GM18520 (cell line): ENCODE data around the gene PLXNA4.

Experiments
- ATAC-seq: cut with Tn5 transposase; IDR thresholded peaks from one replicate; pipeline ENCODE4 v1.9.1; 2021; ENCODE audit not compliant: unreplicated experiment

PLXNA4 gene

GRCh38 chr7:132279718-132280117 is 296.6 kb downstream of the PLXNA4 start:
- ATAC-seq, result no peak

DNA sequence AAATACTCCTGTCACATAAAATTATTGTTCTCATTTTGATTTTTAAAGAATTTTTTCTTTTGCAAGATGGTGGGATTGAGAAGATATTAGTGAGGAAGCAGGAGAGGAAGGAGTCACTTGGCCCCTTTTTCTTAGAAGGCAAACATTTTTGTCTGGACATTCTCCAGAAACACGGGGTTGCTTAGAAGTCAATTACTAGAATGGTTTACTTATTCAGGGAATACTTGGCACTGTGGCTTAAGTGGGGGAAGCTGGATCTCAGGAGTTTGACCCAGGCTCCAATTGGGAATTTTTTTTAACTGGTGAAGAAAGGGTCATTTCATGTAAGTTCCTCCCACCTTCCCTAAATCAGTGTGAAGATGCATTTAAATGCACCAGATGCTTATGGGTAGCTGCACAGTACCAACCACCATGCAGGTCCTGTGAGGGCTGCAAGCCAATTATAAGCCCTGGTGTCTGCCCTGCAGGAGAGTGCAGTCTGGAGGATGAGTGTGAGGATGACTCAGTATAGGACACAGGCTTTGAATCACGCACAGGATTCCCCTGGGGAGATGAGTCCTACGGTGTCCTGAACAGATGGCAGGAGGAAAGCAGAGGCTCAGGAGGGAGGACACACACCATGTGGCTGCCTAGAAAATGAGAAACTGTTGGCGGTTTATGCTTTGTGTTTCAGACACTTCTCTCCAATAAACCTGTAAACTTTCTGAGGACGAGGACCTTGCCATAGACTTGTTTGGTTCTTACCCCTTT is 299.1 kb downstream of the PLXNA4 start:
- ATAC-seq, result no peak

- ATAC-seq, result no peak
These were observed 300.0 kb downstream of the PLXNA4 start for GRCh38 chr7:132276234-132276630.

DNA sequence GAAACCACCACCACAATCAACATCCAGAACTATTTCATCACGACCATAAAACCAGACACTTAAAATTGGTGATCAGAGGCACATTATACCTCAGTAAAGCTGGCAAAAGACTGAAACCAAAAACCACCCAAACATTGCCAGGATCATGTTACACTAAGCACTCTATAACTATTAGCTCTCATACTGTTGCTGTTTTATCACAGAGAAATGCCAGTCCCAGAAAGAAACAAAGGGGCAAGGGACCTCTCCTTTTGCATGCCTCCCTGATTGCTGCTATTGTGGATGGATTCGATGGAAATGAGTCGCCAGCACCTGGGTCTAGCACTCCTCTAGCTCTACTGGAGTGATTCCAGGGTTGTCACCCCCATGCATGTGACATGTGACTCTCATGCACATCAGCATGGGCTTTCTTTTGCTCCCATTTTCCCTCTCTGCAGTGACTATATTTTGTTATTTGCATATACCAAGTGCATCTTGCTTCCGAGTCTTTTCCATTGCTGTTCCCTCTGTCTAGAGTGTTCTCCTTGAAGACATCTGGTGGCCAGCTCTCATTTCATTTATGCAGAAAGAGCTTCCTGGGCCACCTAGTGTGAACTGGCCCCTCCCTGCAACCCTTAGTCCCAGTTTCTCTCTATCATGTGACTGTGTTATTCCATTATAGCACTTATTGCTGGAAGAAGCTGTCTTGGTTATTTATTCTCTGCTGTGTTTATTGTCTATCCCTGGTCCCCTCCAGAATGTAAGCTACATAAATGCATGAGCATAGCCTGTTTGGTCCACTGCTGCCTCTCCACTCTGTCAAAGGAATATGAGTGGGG is 300.6 kb downstream of the PLXNA4 start:
- no peak for ATAC-seq

DNA sequence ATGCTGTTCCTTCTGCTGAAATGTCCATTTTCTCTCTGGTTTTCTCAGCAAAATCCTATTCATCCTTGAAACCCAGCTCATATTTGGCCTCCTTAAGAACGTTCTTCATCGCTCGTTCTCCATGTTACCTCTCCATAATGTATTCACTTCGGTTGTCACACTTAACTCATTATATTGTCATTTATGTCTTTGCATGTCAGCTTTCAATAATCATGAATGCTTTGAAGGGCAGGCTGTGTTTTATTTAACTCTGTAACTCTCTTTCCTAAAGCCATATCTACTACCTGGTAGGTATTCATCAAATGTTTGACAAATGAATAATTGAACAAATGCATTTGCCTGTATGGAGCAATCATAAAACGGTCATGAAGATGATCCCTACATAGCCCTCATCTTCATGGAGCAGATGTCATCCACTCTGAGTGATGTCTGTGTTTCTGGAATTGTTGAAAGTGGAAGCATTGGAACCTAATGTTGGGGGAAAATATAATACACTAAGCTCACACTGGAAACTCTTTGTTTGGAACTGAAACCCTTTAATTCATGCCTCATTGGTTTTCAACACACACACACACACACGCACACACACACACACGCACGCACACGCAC is 303.4 kb downstream of the PLXNA4 start:
- no peak for ATAC-seq

DNA sequence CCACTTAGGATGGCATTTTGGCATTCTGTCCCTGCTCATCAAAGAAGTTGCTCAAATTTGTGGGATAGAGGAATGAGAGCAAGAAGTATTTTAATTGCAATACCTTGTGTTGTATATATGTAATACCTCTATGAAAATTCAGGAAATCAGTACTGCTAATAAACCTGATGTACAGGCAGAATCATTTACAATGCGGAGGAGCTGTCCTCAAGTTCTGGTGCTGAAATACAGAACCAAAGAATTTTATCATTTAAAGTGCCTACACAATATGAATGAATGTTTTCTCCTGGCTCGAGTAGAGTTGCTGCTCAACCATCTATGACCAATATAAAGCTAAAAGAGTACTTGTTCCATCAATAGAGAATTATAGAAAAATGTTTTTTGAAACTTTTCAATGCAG is 305.8 kb downstream of the PLXNA4 start:
- no peak for ATAC-seq

DNA sequence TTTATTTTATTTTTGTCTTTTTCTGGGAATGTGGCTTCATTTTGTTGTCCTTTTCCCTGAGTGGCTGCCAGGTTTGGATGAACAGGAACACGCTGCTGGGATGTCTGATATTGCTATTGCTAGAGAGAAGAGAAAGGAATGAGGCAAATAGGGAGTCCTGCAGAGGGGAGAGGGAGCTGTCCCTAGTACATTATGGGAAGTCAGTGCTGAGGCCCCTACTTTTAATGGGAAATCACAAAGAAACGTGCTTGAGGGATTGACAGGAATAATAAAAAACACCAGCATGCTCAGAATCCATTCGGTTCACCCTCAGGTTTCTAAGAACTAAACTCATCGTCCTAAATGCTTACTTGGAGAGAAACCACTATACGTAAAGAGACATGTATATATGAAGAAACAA is 306.6 kb downstream of the PLXNA4 start:
- ATAC-seq, result no peak

DNA sequence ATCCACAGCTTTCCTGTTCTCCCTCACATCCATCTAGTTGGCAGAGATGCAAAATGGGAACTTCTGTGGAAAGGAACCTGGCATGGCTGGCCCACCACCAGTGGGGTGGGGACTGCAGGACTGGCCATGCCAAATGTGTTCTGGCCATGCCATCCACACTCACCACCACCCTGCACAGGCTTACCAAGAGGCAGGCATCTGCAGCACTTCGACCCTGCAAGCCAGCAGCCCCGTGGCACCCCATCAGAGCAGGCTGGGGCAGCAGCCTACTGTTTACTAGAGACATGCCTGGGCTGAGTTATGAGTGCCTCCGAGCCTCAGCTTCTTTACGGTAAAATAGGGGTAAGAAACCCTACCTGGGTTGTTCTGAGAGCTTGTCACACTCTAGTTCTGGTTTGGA is 313.1 kb downstream of the PLXNA4 start:
- no peak for ATAC-seq

DNA sequence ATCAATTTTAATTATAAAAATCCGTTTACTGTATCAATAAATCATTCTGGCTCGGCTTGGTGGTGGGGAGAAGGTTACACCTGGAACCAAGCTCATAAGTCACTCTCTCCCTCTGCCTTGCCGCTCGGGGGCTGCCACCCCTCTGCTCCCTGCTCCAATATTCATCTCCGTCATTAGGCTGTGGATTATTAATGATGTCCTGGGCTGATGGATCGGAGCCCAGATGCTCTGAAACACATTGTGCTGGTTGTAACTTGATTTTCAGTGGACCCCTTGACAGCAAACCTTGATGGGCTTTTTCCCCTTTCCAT is 314.2 kb downstream of the PLXNA4 start:
- no peak for ATAC-seq

DNA sequence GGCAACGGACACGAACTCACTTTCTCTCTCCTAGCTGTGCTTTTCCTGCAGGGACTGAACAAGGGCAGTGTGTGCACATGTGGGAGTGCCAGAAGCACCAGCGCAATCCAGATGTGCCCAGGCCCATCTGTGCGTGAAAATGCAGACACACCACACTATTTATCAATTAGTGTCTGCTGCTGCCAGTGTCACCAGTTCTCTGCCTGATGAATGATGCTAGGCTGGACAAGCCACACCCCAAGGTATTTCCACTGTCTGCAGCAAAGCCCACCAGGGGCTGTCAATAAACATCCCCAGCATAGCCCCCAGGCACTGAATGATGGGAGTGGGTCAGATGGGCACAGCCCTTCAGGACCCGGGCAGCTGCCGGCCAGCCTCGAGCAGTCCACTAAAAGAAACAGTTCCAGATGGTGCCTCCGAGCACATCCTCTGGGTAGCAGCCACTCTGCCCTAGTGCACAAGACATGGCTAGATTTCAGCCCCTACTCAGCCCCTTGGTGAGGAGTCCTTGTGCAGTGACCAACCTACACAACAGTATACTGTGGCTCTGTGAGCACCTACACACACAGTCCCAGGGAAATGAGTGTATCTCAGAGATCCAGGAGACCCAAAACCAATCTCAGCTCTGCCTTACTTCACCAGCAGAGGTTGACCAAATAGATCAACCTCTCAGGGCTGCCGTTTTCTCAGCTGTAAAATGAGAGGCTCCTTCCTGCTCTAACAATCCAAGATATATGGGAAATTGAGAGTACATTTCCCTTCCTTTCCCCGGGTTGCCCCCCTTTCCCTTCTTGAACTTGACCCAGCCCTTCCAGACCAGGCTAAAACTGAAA is 314.7 kb downstream of the PLXNA4 start:
- no peak for ATAC-seq

DNA sequence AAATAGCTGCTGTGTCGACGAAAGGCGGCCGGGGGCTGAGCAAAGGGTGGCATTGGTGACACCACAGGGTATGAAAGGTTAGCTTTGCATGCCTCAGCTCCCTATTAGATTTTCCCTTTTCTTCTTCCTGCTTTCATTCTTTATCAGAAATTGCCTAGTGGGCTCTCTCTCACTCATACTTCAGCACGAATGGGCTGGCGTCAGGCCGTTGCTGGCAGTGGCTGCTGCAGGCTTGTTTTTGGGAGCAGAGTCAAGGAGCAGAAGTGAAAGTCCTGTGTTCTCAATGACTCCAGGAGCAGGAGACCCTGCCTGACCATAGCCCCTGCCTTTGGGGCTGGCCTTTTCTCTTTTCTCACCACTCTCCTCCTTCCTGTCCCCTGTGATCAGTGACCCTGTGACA is 318.0 kb downstream of the PLXNA4 start:
- ATAC-seq, result no peak

DNA sequence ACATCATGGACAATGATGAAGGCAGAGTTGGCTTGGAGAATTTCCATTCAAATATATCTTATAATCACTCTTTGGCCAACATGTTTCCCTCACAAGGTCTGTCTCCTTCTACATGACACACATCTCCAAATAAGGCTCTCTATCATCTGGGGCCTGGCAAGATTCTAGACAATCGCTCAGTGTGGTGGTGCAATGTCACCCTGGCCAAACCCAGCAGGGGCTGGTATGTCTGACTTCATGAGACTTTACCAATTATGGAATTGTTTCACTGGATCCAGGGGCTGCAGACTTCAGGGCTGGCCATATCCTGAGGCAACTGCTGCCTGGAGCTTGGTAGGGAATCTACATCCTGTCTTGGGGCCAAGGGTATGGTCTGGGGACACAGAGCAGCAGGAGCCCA is 319.0 kb downstream of the PLXNA4 start:
- no peak for ATAC-seq

GRCh38 chr7:132256721-132257212 is 319.5 kb downstream of the PLXNA4 start:
- ATAC-seq, result no peak

GRCh38 chr7:132255898-132256297 is 320.4 kb downstream of the PLXNA4 start:
- no peak for ATAC-seq

- no peak for ATAC-seq
These were observed 321.0 kb downstream of the PLXNA4 start for GRCh38 chr7:132255115-132255797.

DNA sequence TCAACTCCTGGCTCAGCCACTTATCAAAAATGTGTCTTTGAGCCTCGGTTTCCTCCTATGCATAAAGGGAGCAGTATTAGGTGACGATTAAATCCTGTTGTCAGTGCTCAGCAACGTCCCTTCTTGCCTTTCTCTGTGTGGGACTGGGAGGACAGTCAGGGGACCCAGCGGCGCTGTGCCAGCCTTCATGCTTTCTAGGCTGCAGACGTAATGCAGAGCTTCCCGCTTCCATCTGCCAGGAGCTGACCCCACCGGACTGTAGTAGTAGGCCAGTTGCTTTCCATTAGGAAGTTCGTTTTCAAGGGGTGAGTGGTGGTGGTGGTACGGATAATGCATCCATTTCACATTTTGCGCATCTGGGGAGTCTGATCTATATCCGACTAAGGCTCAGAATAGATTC is 321.8 kb downstream of the PLXNA4 start:
- ATAC-seq, result no peak

GRCh38 chr7:132252793-132253100 is 323.5 kb downstream of the PLXNA4 start:
- no peak for ATAC-seq

DNA sequence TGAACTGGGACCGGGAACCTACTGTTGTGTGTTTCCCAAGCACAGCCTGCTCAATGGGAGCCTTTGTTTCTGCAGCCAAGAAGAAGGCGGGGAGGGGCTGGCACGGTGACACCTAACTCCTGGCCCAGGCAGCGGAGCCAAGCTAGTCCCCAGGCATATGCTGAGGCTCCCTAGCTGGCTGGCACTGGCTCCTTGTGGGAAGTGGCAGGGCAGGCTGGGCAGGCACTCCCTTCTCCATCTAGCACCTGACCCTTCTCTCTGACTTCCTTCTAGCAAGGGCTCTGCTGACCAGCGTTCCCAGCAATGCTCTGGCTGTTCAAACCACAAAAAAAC is 325.0 kb downstream of the PLXNA4 start:
- no peak for ATAC-seq

GRCh38 chr7:132250480-132251326 is 325.6 kb downstream of the PLXNA4 start:
- no peak for ATAC-seq
